GM21825 (cell line): ENCODE measurements around the gene IGF2BP2.
"Not testable (repeated sequence)": the region's sequence is repeated elsewhere in the genome, so short reads cannot be mapped to it uniquely, and the experiment has no call there.

Experiments
- ATAC-seq: cut with Tn5 transposase; IDR thresholded peaks from one replicate; pipeline ENCODE4 v1.9.1; 2021; ENCODE audit warnings: mild to moderate bottlenecking, moderate library complexity; ENCODE audit not compliant: unreplicated experiment

The IGF2BP2 gene

GRCh38 chr3:185716436-185717108 lies 108.3 kb downstream of the IGF2BP2 start:
- no peak for ATAC-seq

DNA sequence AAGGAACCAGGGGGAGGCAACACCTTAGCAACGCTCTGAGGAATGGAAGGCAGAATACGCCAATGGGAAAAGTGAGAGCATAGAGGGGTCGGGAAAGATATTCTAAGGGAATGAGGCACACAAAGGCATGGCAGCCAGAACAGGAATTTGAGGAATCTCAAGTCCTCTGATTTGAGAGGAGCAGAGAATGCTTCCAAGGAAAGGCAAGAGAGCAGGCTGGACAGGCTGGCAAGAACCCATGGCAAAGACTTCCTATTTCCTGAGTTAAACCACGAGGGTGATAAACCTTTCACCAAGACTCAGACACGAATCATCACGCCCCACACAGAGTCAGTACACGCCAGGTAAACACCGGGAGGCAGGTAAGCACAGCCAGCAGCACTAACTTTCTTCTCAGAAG lies 109.8 kb downstream of the IGF2BP2 start:
- no peak for ATAC-seq

DNA sequence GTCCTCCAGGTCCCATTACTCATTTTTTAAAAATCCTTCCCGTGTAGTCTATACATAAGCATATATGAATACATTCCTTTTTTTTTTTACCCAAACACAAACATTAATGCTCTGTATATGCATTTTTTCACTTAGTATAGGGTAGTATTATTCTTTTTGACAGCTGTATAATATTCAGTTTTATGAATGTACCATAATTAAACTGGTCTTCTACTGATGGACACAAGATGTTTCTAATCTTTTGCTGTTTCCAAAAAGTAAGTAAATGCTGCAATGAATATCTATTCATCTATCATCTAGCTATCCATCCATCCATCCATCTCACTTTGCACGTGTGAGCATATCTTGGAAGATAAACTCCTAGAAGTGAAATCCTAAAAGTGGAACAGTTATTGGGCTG lies 110.8 kb downstream of the IGF2BP2 start:
- no peak for ATAC-seq

GRCh38 chr3:185713015-185713414 lies 111.8 kb downstream of the IGF2BP2 start:
- no peak for ATAC-seq

DNA sequence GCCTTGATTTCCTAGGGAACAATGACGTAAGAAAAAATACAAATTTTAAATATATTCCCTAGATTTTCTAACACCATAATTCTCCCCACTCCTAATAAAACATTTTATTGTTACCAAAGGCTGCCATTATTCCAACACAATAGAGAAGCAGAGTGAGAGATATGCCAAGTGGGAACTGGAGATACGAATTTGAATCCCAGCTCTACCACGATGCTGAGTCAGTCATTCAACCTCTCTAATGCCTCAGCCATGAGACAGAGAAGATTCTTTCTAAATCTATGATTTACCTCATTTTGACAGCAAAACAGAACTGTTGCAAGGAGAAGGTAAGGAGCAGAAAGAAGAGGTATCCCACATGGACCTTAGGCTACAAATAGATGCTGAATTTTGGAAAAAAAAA lies 112.5 kb downstream of the IGF2BP2 start:
- ATAC-seq: no peak

- no peak for ATAC-seq
Measured at GRCh38 chr3:185711255-185711870, 113.5 kb downstream of the IGF2BP2 start.

DNA sequence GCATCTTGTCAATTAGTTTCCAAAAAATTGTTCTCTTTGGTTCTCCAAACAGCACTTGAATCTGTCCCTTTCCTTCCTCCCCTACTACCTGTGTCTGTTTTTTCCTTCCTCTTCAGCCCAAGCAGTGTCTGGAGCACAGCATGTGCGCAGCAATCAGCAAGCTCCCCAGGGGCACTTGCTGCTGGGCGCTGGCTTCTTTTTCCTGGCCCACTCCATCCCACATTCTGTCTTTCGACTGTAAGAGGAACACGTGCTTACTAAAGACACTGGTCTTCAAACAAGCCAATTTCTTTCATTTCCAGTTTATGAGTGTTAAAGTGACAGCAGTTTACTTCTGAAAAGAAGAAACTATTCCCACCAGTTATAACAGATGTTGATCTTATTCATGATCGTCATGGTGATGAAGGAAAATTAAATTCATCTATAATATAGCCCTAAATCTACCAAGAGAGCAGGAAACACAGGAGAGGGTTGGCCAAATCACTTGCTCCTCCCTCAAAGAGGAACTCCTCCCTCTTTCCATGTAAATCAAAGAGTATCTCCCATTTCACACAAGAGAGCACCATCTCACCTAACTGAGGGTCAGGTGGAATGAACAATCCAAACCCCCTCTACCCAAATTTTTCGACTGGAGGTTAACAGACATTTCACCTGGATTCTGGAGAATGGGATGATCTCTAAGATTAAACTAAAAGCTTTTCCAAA lies 115.4 kb downstream of the IGF2BP2 start:
- no peak for ATAC-seq

DNA sequence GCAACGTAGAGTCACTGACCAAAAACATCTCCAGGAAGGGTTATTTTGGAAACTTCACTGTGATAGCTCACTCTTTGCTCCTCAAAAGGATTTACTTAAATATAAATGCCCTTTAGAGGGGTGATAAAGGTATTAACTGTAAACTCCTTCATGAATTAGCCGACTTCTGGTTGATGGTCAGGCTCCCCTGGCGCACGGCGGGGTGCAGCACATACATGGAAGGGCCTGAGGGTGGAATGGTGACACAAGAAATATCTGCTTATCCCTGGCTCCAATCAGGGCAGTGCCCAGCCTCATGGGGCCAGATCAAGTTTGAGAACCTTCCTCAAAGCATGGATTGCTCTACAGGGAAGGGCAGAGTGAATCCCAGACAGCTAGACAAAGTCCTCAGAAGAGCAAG lies 116.5 kb downstream of the IGF2BP2 start:
- ATAC-seq: no peak

DNA sequence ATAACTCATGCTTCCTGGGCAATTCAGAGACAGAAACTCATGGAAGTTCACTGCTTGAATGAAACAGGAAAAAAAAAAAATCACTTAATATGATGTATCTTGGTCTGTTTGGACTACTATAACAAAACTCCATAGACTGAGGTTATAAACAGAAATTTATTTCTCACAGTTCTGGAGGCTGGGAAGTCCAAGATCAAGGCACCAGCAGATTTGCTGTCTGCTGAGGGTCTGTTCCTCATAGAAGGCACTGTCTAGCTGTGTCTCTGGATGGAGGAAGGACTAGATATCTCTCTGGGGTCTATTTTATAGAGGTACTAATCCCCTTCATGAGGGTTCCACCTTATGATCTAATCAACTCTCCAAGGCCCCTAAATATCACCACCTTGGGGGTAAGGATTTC lies 119.3 kb downstream of the IGF2BP2 start:
- no peak for ATAC-seq

DNA sequence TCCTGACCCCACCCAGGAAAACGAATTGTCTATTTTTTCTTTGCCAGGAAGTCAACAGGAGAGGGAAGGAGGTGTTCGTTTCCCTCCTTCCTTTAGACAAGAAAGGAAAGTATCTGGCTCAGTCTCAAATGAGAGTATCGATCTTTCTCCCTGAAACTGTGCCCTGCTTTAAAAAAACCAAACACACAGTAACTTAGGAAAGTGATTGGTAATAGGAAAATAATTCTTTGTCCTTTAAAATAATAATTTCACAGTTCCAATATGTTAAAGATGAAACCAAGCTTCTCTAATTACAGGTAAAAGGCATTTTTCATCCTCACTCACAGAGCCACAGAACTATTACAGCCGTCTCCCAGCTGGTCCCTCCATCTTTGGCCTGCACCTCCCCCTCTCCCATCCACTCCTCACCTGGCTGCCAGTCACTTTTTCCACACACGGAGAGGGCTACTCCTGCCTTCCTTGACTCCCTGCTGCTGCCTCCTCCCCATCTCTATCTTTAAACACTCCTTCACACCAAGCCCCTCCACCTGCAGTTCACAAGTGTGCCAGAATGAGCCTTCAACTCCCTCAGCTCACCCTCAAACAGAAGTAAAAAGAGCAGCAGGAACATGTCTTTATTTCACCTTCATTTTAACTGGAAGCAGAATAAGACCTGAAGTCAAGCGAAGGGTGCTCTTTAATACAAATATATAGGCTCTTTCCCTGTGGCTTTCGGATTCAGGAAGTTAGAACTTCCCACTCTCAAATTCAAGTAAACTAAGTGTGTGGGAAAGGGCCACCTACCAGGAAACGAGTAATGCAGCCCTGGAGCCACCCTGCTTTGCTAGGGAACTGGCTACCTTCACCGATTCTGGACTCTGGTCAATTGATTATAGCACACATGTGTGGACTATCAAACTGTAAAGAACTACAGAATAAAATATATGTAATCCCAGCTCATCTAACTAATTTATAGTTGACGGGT lies 122.3 kb downstream of the IGF2BP2 start:
- no peak for ATAC-seq

- no peak for ATAC-seq
Measured at GRCh38 chr3:185701611-185702261, 123.1 kb downstream of the IGF2BP2 start.

DNA sequence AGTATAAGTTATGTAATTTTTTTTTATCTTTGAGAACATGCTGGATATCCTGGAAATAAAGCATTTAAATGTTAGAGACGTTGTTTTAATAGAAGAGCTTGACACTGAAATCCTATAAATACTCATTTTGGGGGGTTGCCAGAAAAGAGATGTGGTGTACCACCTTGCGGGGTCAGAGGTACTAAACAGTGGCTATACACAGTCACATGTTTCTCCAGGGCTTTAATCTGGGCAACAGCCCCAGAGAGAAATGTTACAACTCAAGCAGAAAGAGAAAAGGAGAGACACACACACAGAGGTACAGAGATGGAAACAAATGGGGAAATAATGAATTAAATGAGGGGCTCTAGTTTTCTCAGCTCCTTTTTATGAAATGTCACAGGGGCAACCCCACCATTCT lies 124.9 kb downstream of the IGF2BP2 start:
- no peak for ATAC-seq

DNA sequence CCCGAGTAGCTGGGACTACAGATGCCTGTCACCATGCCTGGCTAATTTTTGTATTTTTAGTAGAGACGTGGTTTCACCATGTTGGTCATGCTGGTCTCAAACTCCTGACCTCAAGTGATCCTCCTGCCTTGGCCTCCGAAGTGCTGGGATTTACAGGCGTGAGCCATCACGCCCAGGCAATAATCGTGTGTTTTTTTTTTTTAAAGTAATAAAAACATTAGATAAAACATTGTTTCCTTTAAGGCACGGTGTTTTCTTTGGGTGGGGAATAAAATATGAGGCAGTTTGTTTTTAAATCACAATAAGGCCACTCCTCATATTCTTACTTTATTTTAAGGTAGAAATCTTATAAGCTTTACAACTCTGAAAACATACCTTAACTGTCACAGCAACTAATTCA lies 127.6 kb downstream of the IGF2BP2 start:
- not testable (repeated sequence) for ATAC-seq

DNA sequence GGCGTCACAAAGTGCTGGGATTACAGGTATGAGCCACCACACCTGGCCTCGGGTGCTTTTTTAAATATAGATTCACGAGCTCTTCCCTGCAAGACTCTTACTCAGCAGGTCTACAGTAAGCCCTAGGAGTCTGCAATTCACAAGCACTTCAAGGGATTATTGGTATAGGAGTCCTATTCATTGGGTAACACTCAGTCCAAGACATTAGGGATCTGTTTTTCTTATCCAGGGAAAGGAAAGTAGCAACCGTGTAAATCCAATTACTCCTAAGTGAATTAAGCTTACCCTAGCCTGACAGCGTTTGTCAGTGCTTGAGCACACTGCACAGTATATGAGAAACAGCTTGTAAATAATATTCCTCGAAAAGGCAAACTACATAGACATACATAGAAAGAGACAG lies 128.8 kb downstream of the IGF2BP2 start:
- ATAC-seq: no peak

GRCh38 chr3:185693985-185694653 lies 130.7 kb downstream of the IGF2BP2 start:
- ATAC-seq: no peak

DNA sequence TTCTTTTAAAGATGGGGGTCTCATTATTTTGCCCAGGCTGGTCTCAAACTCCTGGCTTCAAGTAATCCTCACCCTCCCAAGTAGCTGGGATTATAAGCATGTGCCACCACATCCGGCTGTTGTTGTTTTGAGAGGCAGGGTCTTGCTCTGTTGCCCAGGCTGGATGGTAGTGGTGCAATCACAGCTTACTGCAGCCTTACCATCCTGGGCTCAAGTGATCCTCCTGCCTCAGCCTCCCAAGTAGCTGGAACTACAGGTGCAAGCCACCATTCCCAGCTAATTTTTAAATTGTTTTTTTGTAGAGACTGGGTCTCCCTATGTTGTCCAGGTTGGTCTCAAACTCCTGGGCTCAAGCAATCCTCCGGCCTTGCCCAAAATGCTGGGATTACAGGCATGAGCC lies 133.2 kb downstream of the IGF2BP2 start:
- no peak for ATAC-seq

DNA sequence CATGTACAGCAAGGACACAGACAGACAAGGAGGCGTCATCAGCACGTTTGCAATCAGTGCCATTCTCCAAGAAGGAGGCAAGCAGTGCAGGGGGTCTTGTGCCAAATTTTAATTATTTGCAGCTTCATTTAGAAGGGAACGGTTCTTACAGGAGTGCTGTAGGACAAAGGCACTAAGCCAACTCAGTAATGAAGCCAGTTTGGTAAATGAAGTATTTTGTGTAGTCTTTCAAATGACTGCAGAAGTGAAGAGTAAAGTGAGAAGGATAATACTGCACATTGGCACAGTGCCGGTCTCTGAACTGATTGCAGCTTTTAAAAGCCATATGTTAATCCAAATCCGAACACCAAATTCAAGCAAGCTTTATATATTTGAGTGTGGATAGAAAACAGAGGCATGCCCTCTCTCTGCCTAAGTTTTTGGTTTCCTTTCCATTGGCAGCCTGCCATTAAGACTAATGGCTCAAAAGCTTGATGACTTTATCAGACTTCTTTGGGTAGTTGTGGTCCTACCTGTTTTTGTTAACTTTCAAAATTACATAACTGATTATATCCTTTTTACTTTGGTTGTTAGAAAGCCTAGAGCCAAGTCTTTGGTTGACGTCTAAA lies 137.5 kb downstream of the IGF2BP2 start:
- no peak for ATAC-seq

- no peak for ATAC-seq
Measured at GRCh38 chr3:185685231-185686035, 139.4 kb downstream of the IGF2BP2 start.

DNA sequence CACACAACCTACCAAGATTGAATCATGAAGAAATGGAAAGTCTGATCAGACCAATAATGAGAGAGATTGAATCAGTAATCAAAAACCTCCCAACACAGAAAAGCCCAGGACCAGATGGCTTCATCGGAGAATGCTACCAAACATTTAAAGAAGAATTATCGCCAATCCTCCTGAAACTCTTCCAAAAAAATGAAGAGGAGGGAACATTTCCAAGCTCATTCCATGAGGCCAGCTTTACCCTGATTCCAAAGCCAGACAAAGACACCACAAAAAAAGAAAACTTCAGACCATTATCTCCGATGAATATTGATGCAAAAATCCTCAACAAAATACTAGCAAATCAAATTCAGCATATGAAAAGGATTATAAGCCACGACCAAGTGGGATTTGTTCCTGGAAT lies 144.6 kb downstream of the IGF2BP2 start:
- no peak for ATAC-seq
